Mesothelial cell of epicardium (in vitro differentiated cells): ENCODE measurements around the gene CYTH3. TPM values are rescaled to one million over a fixed set of nuclear protein-coding genes. Genes with fewer than 3 reads are reported as not detected.

Experiments used
- DNase-seq, 2 experiments: peaks; one replicate each; pipeline ENCODE4 v3.0.0; 2021; ENCODE audit warnings: low spot score in 2 of 2; ENCODE audit not compliant: unreplicated experiment in 2 of 2
- H3K27ac Mint-ChIP-seq: 2 replicates; pipeline ENCODE4 v1.8.0; 2021; ENCODE audit warnings: mixed read lengths
- H3K27me3 Mint-ChIP-seq: 2 replicates; pipeline ENCODE4 v1.8.0; 2021; ENCODE audit warnings: low read depth, mixed read lengths
- H3K36me3 Mint-ChIP-seq: 2 replicates; pipeline ENCODE4 v1.8.0; 2021; ENCODE audit warnings: mixed read lengths
- H3K4me1 Mint-ChIP-seq: 2 replicates; pipeline ENCODE4 v1.8.0; 2021; ENCODE audit warnings: mixed read lengths
- H3K4me3 Mint-ChIP-seq: 2 replicates; pipeline ENCODE4 v1.8.0; 2021; ENCODE audit warnings: mild to moderate bottlenecking, moderate library complexity, mixed read lengths
- H3K9me3 Mint-ChIP-seq: 2 replicates; pipeline ENCODE4 v1.8.0; 2021; ENCODE audit warnings: mixed read lengths
- CTCF ChIP-seq: fragments of 200-600 bp; sonication (generic); IDR thresholded peaks from one replicate; pipeline ENCODE4 v1.5.0; 2021; ENCODE audit warnings: antibody characterized with exemption; ENCODE audit not compliant: unreplicated experiment
- total RNA-seq: library from RNA; stranded (reverse); gene quantifications from 3 replicates; pipeline ENCODE4 v1.2.1, GENCODE V29; 2021

Gene CYTH3
- total RNA-seq, 1 donor from 2014 or later = 29.2 TPM

GRCh38 chr7:6259257-6259656 is 13.2 kb downstream of the CYTH3 start:
- H3K27ac Mint-ChIP-seq = peak overlapping the region; percentile 33
- peaks cover 58% of the 10 kb centered on the region for H3K4me1 Mint-ChIP-seq
- DNase-seq = no peak
- no peak for TF ChIP-seq CTCF
- no peaks in the 10 kb centered on the region for H3K9me3 Mint-ChIP-seq
- H3K36me3 Mint-ChIP-seq = no peaks in the 10 kb centered on the region
- no peaks in the 10 kb centered on the region for H3K27me3 Mint-ChIP-seq
- H3K4me3 Mint-ChIP-seq = no peak overlapping the region

GRCh38 chr7:6258440-6259182 is 13.8 kb downstream of the CYTH3 start:
- Mint-ChIP-seq H3K4me3 (peak overlapping the region; percentile 11), H3K36me3 (no peaks in the 10 kb centered on the region), H3K4me1 (peaks cover 62% of the 10 kb centered on the region), H3K27me3 (no peaks in the 10 kb centered on the region), H3K9me3 (no peaks in the 10 kb centered on the region), H3K27ac (peak overlapping the region; percentile 87)
- no peak for TF ChIP-seq CTCF
- DNase-seq = no peak

- Mint-ChIP-seq H3K36me3 (no peaks in the 10 kb centered on the region), H3K4me1 (peaks cover 62% of the 10 kb centered on the region), H3K9me3 (no peaks in the 10 kb centered on the region), H3K27ac (peak overlapping the region; percentile 87), H3K4me3 (no peak overlapping the region), H3K27me3 (no peaks in the 10 kb centered on the region)
- no peak for DNase-seq
- no peak for TF ChIP-seq CTCF
Measured at GRCh38 chr7:6257675-6258074, 14.7 kb downstream of the CYTH3 start.

GRCh38 chr7:6256677-6257535 is 15.5 kb downstream of the CYTH3 start:
- DNase-seq = no peak
- Mint-ChIP-seq H3K27ac (peak overlapping the region; percentile 78), H3K4me3 (no peak overlapping the region), H3K36me3 (no peaks in the 10 kb centered on the region), H3K27me3 (no peaks in the 10 kb centered on the region), H3K9me3 (no peaks in the 10 kb centered on the region), H3K4me1 (peaks cover 63% of the 10 kb centered on the region)
- TF ChIP-seq CTCF = no peak

- H3K27me3 Mint-ChIP-seq = no peaks in the 10 kb centered on the region
- H3K27ac Mint-ChIP-seq = peak overlapping the region; percentile 23
- no peaks in the 10 kb centered on the region for H3K9me3 Mint-ChIP-seq
- no peak overlapping the region for H3K4me3 Mint-ChIP-seq
- no peak for TF ChIP-seq CTCF
- peaks cover 67% of the 10 kb centered on the region for H3K4me1 Mint-ChIP-seq
- no peak for DNase-seq
- H3K36me3 Mint-ChIP-seq = no peaks in the 10 kb centered on the region
Measured at GRCh38 chr7:6256109-6256483, 16.3 kb downstream of the CYTH3 start.
